Pancreas (tissue), 10 donors: ENCODE results near the gene PLVAP. TPM values are rescaled to one million over a fixed set of nuclear protein-coding genes. Genes with fewer than 3 reads are reported as not detected.
A peak's percentile ranks its signal among the peaks of the same experiment; 100 is the strongest.

Experiments used
- ATAC-seq, 4 donors: fragments of 200-7000 bp; cut with Tn5 transposase; one replicate each; pipeline versions ENCODE4 v1.8.0 to v1.9.1; 2020; ENCODE audit warnings: mild to moderate bottlenecking in 4 of 4, moderate library complexity in 4 of 4
- DNase-seq, 6 donors: peaks; one replicate each; pipeline ENCODE4 v3.0.0-alpha.2; 2020
- FAIRE-seq: peaks from 2 replicates; lab custom pipeline; 2012; peaks lifted over from hg19 to GRCh38; lab: Jason Lieb, UNC
- H3K27ac ChIP-seq, 4 donors: fragments of 200-600 bp; sonication (generic); 1 replicate in 3 of 4; 2 replicates in 1 of 4; pipeline versions ENCODE4 v1.5.0 to v1.8.0; 2020
- H3K27me3 ChIP-seq, 4 donors: fragments of 200-600 bp; one replicate each; pipeline ENCODE4 v1.8.0; 2021
- H3K36me3 ChIP-seq, 3 donors: fragments of 200-600 bp; sonication (generic) in 1 of 3; one replicate each; pipeline versions ENCODE4 v1.5.0 to v1.8.0; 2020 to 2021
- H3K4me1 ChIP-seq, 3 donors: fragments of 200-600 bp; one replicate each; pipeline ENCODE4 v1.8.0; 2021
- H3K4me3 ChIP-seq, 4 donors: fragments of 200-600 bp; sonication (generic) in 2 of 4; one replicate each; pipeline versions ENCODE4 v1.5.0 to v1.8.0; 2020 to 2021
- H3K9me3 ChIP-seq, 4 donors: fragments of 200-600 bp; one replicate each; pipeline ENCODE4 v1.8.0; 2021
- CTCF ChIP-seq, 4 donors: fragments of 200-600 bp; sonication (generic) in 3 of 4; IDR thresholded peaks; one replicate each; pipeline versions ENCODE4 v1.5.0 to v1.8.0; 2021; ENCODE audit warnings: antibody characterized with exemption in 4 of 4
- WGBS, 2 donors: extraction: QIAGEN DNeasy Blood & Tissue Kit; methylation state at CpG; one replicate each; pipeline ENCODE4 v1.1.7; 2013; 5-methylcytosine and 5-hydroxymethylcytosine counted together
- intact Hi-C, 3 donors: fragments of 100-400 bp; cut with DNase I; formaldehyde crosslinking; loops; one replicate each; pipeline versions ENCODE4 v1.11.1 to v1.14.2; 2022
- polyA plus RNA-seq, 2 donors: library from polyadenylated mRNA; stranded (reverse); fragments of 200-250 nt; gene quantifications; one replicate each; pipeline ENCODE4 v1.2.3, GENCODE V29; 2013
- total RNA-seq, 6 donors: library from RNA; stranded (reverse); fragmentation: NEBNext Ultra II Directional in 4 of 6; extraction: Animal tissue kit (Norgen Biotek cat#: 25700) in 4 of 6; gene quantifications; one replicate each; pipeline versions ENCODE4 v1.2.1 to v1.2.4, GENCODE V29; 2021 to 2023
- donor health status: healthy with polysubstance abuse.
- donor health status: DM: no; HTN: no; CAD: no; lungs with moderate emphysema.
- donor health status: DM: no; HTN: no; CAD: no.
- donor health status: control.
- donor health status: control.
- donor health status: Bipolar disorder and iron deficiency.
- donor health status: DM: yes; HTN: yes; CAD: no.
- donor health status: DM: no; HTN: no; CAD: no.
- donor health status: DM: no; HTN: no; CAD: no.
- donor health status: DM: yes; HTN: yes; CAD: no.

PLVAP gene
- total and polyA plus RNA-seq, 8 donors, result 32.0 to 87.6 (median 69.1) TPM

GRCh38 chr19:17420475-17420924 is 43.4 kb upstream of the PLVAP start:
- Histone ChIP-seq H3K27me3 (no peaks in the 10 kb centered on the region), H3K9me3 (no peaks in the 10 kb centered on the region), H3K4me1 (peaks cover 0 to 5% (median 0%) of the 10 kb centered on the region in 3 donors), H3K36me3 (peaks cover 0 to 3% (median 0%) of the 10 kb centered on the region in 3 donors), H3K27ac (no peak overlapping the region), H3K4me3 (peak overlapping the region; percentile 70 to 90 (median 86))
- intact Hi-C loops, result no loop called here
- no peak for TF ChIP-seq CTCF (IDR thresholded peaks at IDR 0.05)
- peak in 3 of 4 donors; percentile 11 to 39 (median 23) for ATAC-seq
- no peak for FAIRE-seq
- DNase-seq, result peak in 4 of 6 donors; percentile 39 to 79 (median 60)
- WGBS, 2 donors, result 11 to 12% methylated on average over 25 of the region's 25 CpGs

- H3K27me3 ChIP-seq, result no peaks in the 10 kb centered on the region
- FAIRE-seq (peak; percentile 89), DNase-seq (peak; percentile 94 to 98 (median 98)), ATAC-seq (peak; percentile 97 to 98 (median 98))
- H3K4me3 ChIP-seq, result peak within 1 kb of the TSS; percentile 70 to 90 (median 86)
- intact Hi-C loops, result no loop called here
- H3K4me1 ChIP-seq, result peaks cover 0 to 5% (median 0%) of the 10 kb centered on the region in 3 donors
- peak within 1 kb of the TSS; percentile 31 to 84 (median 62) for H3K27ac ChIP-seq
- no peak for TF ChIP-seq CTCF (IDR thresholded peaks at IDR 0.05)
- no peaks in the 10 kb centered on the region for H3K9me3 ChIP-seq
- peaks cover 0 to 3% (median 0%) of the 10 kb centered on the region in 3 donors for H3K36me3 ChIP-seq
- 0 to 1% methylated on average over 54 to 85 of the region's 85 CpGs for WGBS, 2 donors
Observed at GRCh38 chr19:17419621-17420474, 42.7 kb upstream of the PLVAP start, which contains the start of gene MVB12A. Gene MVB12A, plus strand, starts transcription at chr19:17420047. Its CDS starts 89 bp downstream, at chr19:17420136.

GRCh38 chr19:17419154-17419620 is 42.0 kb upstream of the PLVAP start:
- WGBS, 2 donors, result 30% methylated on average over 8 of the region's 8 CpGs
- FAIRE-seq (no peak), ATAC-seq (no peak), DNase-seq (no peak)
- Histone ChIP-seq H3K27me3 (no peaks in the 10 kb centered on the region), H3K27ac (peak overlapping the region; percentile 31 to 84 (median 62)), H3K4me1 (peaks cover 0 to 5% (median 0%) of the 10 kb centered on the region in 3 donors), H3K4me3 (peak overlapping the region; percentile 12 to 90 (median 86)), H3K9me3 (no peaks in the 10 kb centered on the region), H3K36me3 (peaks cover 0 to 3% (median 0%) of the 10 kb centered on the region in 3 donors)
- no peak for TF ChIP-seq CTCF (IDR thresholded peaks at IDR 0.05)
- intact Hi-C loops, result no loop called here

- H3K4me1 ChIP-seq, result peaks cover 0 to 5% (median 0%) of the 10 kb centered on the region in 3 donors
- H3K36me3 ChIP-seq, result no peaks in the 10 kb centered on the region
- intact Hi-C loops, result no loop called here
- H3K4me3 ChIP-seq, result no peak overlapping the region
- H3K27me3 ChIP-seq, result no peaks in the 10 kb centered on the region
- no peak for TF ChIP-seq CTCF (IDR thresholded peaks at IDR 0.05)
- H3K9me3 ChIP-seq, result no peaks in the 10 kb centered on the region
- no peak overlapping the region for H3K27ac ChIP-seq
- FAIRE-seq (no peak), DNase-seq (no peak), ATAC-seq (no peak)
- 60 to 61% methylated on average over 3 of the region's 3 CpGs for WGBS, 2 donors
Observed at GRCh38 chr19:17418710-17419109, 41.6 kb upstream of the PLVAP start.
